ENCODE results near the gene AFF3.

DNA sequence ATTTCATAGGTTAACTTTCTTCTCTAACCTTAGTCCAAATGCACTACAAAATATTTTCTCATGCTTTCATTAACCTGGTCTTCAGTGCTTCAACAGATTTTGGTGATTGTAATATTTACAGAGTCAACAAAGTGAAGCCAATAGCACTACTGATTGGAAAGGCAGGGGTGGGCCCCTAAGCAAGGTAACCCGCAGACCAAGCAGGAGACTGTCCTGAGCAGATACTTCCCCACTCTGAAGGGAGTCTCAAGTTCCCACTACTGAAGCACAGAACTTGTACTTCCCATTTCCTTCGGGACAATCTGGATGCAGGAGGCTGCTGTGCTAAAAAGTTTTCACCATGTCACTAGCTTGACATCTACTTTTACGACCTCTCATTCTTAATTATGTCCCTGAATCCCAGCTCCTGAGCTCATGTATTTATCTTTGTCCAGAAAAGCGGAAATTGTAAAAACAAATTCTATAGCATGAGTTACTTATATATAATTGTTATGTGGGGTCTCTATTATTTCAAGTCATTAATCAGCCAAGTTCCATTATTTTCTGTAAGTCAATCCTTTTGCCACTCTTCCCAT is 341.0 kb downstream of the AFF3 start:
- TF ChIP-seq POLR2AphosphoS5 (IDR thresholded peaks at IDR 0.05; ENCODE audit: low read depth, low read length) (no peak), CTCF (IDR thresholded peaks at IDR 0.05 in 2 of 3, conservative IDR thresholded peaks at IDR 0.05 in 1 of 3; ENCODE audit: borderline replicate concordance in 1 of 3, insufficient read depth in 1 of 3, low read depth in 2 of 3, low read length in 2 of 3) (no peak), POLR2A (IDR thresholded peaks at IDR 0.05; ENCODE audit: borderline replicate concordance, extremely low read depth, insufficient read depth, insufficient read length) (no peak), EGR1 (IDR thresholded peaks at IDR 0.05; ENCODE audit: low read depth) (no peak), RAD21 (IDR thresholded peaks at IDR 0.05; ENCODE audit: low read depth) (no peak)

Data from HCT116 (cell line).